H9 (cell line): ENCODE measurements around the gene GRAP2. TPM values are rescaled to one million over a fixed set of nuclear protein-coding genes. Genes with fewer than 3 reads are reported as not detected.

Experiments
- DNase-seq: peaks from one replicate; pipeline ENCODE4 v3.0.0-alpha.2; 2017
- H2AFZ ChIP-seq: one replicate; pipeline ENCODE4 v1.6.1; 2013; ENCODE audit warnings: mild to moderate bottlenecking, low read length, control low read depth, moderate library complexity
- H2AK5ac ChIP-seq: 2 replicates; pipeline ENCODE4 v1.6.1; 2013; ENCODE audit warnings: low read length, control low read depth, mixed read lengths; ENCODE audit not compliant: insufficient read length
- H2BK120ac ChIP-seq: one replicate; pipeline ENCODE4 v1.6.1; 2013; ENCODE audit warnings: low read depth, mild to moderate bottlenecking, low read length, control low read depth, inconsistent platforms; ENCODE audit not compliant: poor library complexity, severe bottlenecking
- H2BK12ac ChIP-seq: 2 replicates; pipeline ENCODE4 v1.6.1; 2013; ENCODE audit warnings: low read length, control low read depth, mixed read lengths, low read depth; ENCODE audit not compliant: insufficient read length
- H2BK15ac ChIP-seq: 2 replicates; pipeline ENCODE4 v1.6.1; 2013; ENCODE audit warnings: low read depth, low read length, control low read depth
- H2BK20ac ChIP-seq: one replicate; pipeline ENCODE4 v1.6.1; 2013; ENCODE audit warnings: low read depth, mild to moderate bottlenecking, low read length, control low read depth, inconsistent platforms; ENCODE audit not compliant: poor library complexity, severe bottlenecking
- H2BK5ac ChIP-seq: 2 replicates; pipeline ENCODE4 v1.6.1; 2013; ENCODE audit warnings: low read length, control low read depth, mixed read lengths; ENCODE audit not compliant: insufficient read length
- H3K14ac ChIP-seq: 2 replicates; pipeline ENCODE4 v1.6.1; 2013; ENCODE audit warnings: low read length, control low read depth; ENCODE audit not compliant: insufficient read depth
- H3K18ac ChIP-seq: 2 replicates; pipeline ENCODE4 v1.6.1; 2013; ENCODE audit warnings: low read depth, mild to moderate bottlenecking, mixed read lengths, low read length, control low read depth; ENCODE audit not compliant: insufficient read length
- H3K23ac ChIP-seq: 2 replicates; pipeline ENCODE4 v1.6.1; 2013; ENCODE audit warnings: low read length, control low read depth, mixed read lengths, low read depth; ENCODE audit not compliant: insufficient read length
- H3K23me2 ChIP-seq: 2 replicates; pipeline ENCODE4 v1.6.1; 2013; ENCODE audit warnings: low read depth, mild to moderate bottlenecking, mixed read lengths, low read length, control low read depth; ENCODE audit not compliant: insufficient read length, poor library complexity, severe bottlenecking
- H3K27ac ChIP-seq: 2 replicates; pipeline ENCODE4 v1.5.1; 2013; ENCODE audit warnings: low read length, control low read depth, mixed read lengths, low read depth; ENCODE audit not compliant: insufficient read length
- H3K27me3 ChIP-seq: 2 replicates; pipeline ENCODE4 v1.6.1; 2013; ENCODE audit warnings: low read length, control low read depth, inconsistent platforms; ENCODE audit not compliant: insufficient read depth
- H3K4ac ChIP-seq: 2 replicates; pipeline ENCODE4 v1.6.1; 2013; ENCODE audit warnings: low read depth, mild to moderate bottlenecking, control low read depth, inconsistent platforms, low read length, moderate library complexity
- H3K4me1 ChIP-seq: 2 replicates; pipeline ENCODE4 v1.6.1; 2013; ENCODE audit warnings: low read length, control low read depth, inconsistent platforms; ENCODE audit not compliant: insufficient read depth
- H3K4me2 ChIP-seq: 2 replicates; pipeline ENCODE4 v1.6.1; 2013; ENCODE audit warnings: low read length, control low read depth, mixed read lengths; ENCODE audit not compliant: insufficient read length, insufficient read depth
- H3K56ac ChIP-seq: 2 replicates; pipeline ENCODE4 v1.6.1; 2013; ENCODE audit warnings: low read depth, mild to moderate bottlenecking, mixed read lengths, low read length, control low read depth; ENCODE audit not compliant: insufficient read length
- H3K79me1 ChIP-seq: 2 replicates; pipeline ENCODE4 v1.6.1; 2013; ENCODE audit warnings: low read depth, mild to moderate bottlenecking, moderate library complexity, low read length, control low read depth, inconsistent platforms; ENCODE audit not compliant: insufficient read depth, poor library complexity, severe bottlenecking
- H3K79me2 ChIP-seq: 2 replicates; pipeline ENCODE4 v1.6.1; 2013; ENCODE audit warnings: low read length, control low read depth, inconsistent platforms; ENCODE audit not compliant: insufficient read depth
- H3K9ac ChIP-seq: 2 replicates; pipeline ENCODE4 v1.6.1; 2013; ENCODE audit warnings: low read length, control low read depth, mixed read lengths; ENCODE audit not compliant: insufficient read length; ENCODE audit errors: extremely low read depth
- H3K9me3 ChIP-seq: one replicate; pipeline ENCODE4 v1.6.1; 2013; ENCODE audit warnings: low read depth, low read length, inconsistent platforms; ENCODE audit not compliant: control insufficient read depth
- H3T11ph ChIP-seq: one replicate; pipeline ENCODE4 v1.6.1; 2013; ENCODE audit warnings: mild to moderate bottlenecking, low read length, control low read depth, inconsistent platforms
- H4K20me1 ChIP-seq: one replicate; pipeline ENCODE4 v1.6.1; 2013; ENCODE audit not compliant: control insufficient read depth, insufficient read length, insufficient read depth
- H4K5ac ChIP-seq: 2 replicates; pipeline ENCODE4 v1.6.1; 2013; ENCODE audit warnings: low read depth, mild to moderate bottlenecking, mixed read lengths, low read length, control low read depth; ENCODE audit not compliant: insufficient read length
- H4K8ac ChIP-seq: replicated peaks from 2 replicates; pipeline ENCODE4 v1.6.1; 2013; ENCODE audit warnings: low read length, control low read depth, mixed read lengths, low read depth; ENCODE audit not compliant: insufficient read length
- H4K91ac ChIP-seq: 2 replicates; pipeline ENCODE4 v1.6.1; 2013; ENCODE audit warnings: low read depth, mild to moderate bottlenecking, moderate library complexity, mixed read lengths, low read length, control low read depth; ENCODE audit not compliant: insufficient read length
- H3K27ac Mint-ChIP-seq, 3 experiments: 2 replicates in 2 of 3; 3 replicates in 1 of 3; pipeline ENCODE4 v1.8.0; 2020 to 2021; ENCODE audit warnings: mixed read lengths in 3 of 3, mild to moderate bottlenecking in 1 of 3, moderate library complexity in 1 of 3
- H3K27me3 Mint-ChIP-seq: 2 replicates; pipeline ENCODE4 v1.8.0; 2021; ENCODE audit warnings: low read depth, mild to moderate bottlenecking, moderate library complexity, mixed read lengths
- H3K36me3 Mint-ChIP-seq, 3 experiments: 2 replicates in 2 of 3; 3 replicates in 1 of 3; pipeline ENCODE4 v1.8.0; 2020 to 2021; ENCODE audit warnings: low read depth in 3 of 3, mixed read lengths in 3 of 3; ENCODE audit not compliant: insufficient read depth in 1 of 3
- H3K4me1 Mint-ChIP-seq, 2 experiments: 2 replicates each; pipeline ENCODE4 v1.8.0; 2020; ENCODE audit warnings: mixed read lengths in 2 of 2
- H3K4me3 Mint-ChIP-seq, 2 experiments: 2 replicates in 1 of 2; 3 replicates in 1 of 2; pipeline ENCODE4 v1.8.0; 2020 to 2021; ENCODE audit warnings: mild to moderate bottlenecking in 2 of 2, mixed read lengths in 2 of 2, moderate library complexity in 1 of 2
- H3K9me3 Mint-ChIP-seq, 2 experiments: 2 replicates in 1 of 2; 3 replicates in 1 of 2; pipeline ENCODE4 v1.8.0; 2020; ENCODE audit warnings: mild to moderate bottlenecking in 2 of 2, mixed read lengths in 2 of 2, moderate library complexity in 1 of 2
- WGBS: extraction: QIAGEN DNeasy Blood & Tissue Kit; methylation state at CpG from one replicate; pipeline ENCODE4 v1.1.7; 2013; ENCODE audit warnings: missing lambda C conversion rate, low lambda C conversion rate, mixed read lengths; ENCODE audit not compliant: insufficient read length; ENCODE audit errors: extremely low coverage; 5-methylcytosine and 5-hydroxymethylcytosine counted together
- total RNA-seq: library from RNA; stranded (reverse); gene quantifications from 2 replicates; pipeline ENCODE4 v1.2.1, GENCODE V29; 2021
- TF ChIP-seq, protein P1 (sequence below): fragments of 200-600 bp; sonication (generic); conservative IDR thresholded peaks from 3 replicates; pipeline ENCODE4 v1.8.0; 2021; ENCODE audit warnings: antibody characterized with exemption, mild to moderate bottlenecking

GRAP2 gene
- total RNA-seq, 1 experiment from 2014 or later: not detected

- peaks cover 38 to 49% of the 10 kb centered on the region in 2 experiments for H3K4me1 Mint-ChIP-seq
- Histone ChIP-seq H3K4me2 (no peak overlapping the region), H2BK20ac (no peak overlapping the region), H3K18ac (no peak overlapping the region), H3K23ac (no peak overlapping the region), H3K79me1 (no peaks in the 10 kb centered on the region), H2BK12ac (no peak overlapping the region), H3K14ac (no peak overlapping the region), H3T11ph (no peak overlapping the region), H2AFZ (no peak overlapping the region), H3K56ac (no peak overlapping the region), H3K23me2 (no peaks in the 10 kb centered on the region), H3K4me1 (no peaks in the 10 kb centered on the region; the same call in 1 of the 2 replicates), H2BK5ac (no peak overlapping the region), H3K27me3 (no peaks in the 10 kb centered on the region), H3K27ac (no peak overlapping the region), H3K4ac (no peak overlapping the region), H4K5ac (no peak overlapping the region), H3K9me3 (no peaks in the 10 kb centered on the region), H2BK15ac (no peak overlapping the region), H2AK5ac (no peak overlapping the region), H3K9ac (no peak overlapping the region), H2BK120ac (no peak overlapping the region), H4K20me1 (no peaks in the 10 kb centered on the region), H3K79me2 (no peaks in the 10 kb centered on the region), H4K8ac (no peak overlapping the region), H4K91ac (no peak overlapping the region)
- no peak overlapping the region for H3K4me3 Mint-ChIP-seq
- no peak for DNase-seq
- WGBS: no CpG with 5 or more reads among the region's 6 CpGs
- H3K27ac Mint-ChIP-seq: no peak overlapping the region
- H3K9me3 Mint-ChIP-seq: no peaks in the 10 kb centered on the region
- TF ChIP-seq, protein P1, sequence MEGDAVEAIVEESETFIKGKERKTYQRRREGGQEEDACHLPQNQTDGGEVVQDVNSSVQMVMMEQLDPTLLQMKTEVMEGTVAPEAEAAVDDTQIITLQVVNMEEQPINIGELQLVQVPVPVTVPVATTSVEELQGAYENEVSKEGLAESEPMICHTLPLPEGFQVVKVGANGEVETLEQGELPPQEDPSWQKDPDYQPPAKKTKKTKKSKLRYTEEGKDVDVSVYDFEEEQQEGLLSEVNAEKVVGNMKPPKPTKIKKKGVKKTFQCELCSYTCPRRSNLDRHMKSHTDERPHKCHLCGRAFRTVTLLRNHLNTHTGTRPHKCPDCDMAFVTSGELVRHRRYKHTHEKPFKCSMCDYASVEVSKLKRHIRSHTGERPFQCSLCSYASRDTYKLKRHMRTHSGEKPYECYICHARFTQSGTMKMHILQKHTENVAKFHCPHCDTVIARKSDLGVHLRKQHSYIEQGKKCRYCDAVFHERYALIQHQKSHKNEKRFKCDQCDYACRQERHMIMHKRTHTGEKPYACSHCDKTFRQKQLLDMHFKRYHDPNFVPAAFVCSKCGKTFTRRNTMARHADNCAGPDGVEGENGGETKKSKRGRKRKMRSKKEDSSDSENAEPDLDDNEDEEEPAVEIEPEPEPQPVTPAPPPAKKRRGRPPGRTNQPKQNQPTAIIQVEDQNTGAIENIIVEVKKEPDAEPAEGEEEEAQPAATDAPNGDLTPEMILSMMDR: no peak
- no peaks in the 10 kb centered on the region for H3K36me3 Mint-ChIP-seq
- H3K27me3 Mint-ChIP-seq: no peaks in the 10 kb centered on the region
Observed at GRCh38 chr22:39935612-39936011, 34.7 kb downstream of the GRAP2 start.
